Raji (cell line): ENCODE measurements around the gene ID4.

Source experiments
- POLR2A ChIP-seq: IDR thresholded peaks from 2 replicates; pipeline ENCODE4 v1.6.1; 2011; ENCODE audit warnings: low read depth, low read length, control low read depth; ENCODE audit not compliant: insufficient read depth

The ID4 gene

GRCh38 chr6:19866985-19867627 lies 29.9 kb downstream of the ID4 start:
- no peak for TF ChIP-seq POLR2A

GRCh38 chr6:19869464-19869863 lies 32.3 kb downstream of the ID4 start:
- no peak for TF ChIP-seq POLR2A

GRCh38 chr6:19870322-19870721 lies 33.2 kb downstream of the ID4 start:
- no peak for TF ChIP-seq POLR2A

- TF ChIP-seq POLR2A: no peak
These were observed 35.9 kb downstream of the ID4 start for GRCh38 chr6:19873031-19873430.

GRCh38 chr6:19876672-19877071 lies 39.5 kb downstream of the ID4 start:
- TF ChIP-seq POLR2A: no peak

- no peak for TF ChIP-seq POLR2A
These were observed 42.5 kb downstream of the ID4 start for GRCh38 chr6:19879663-19880062.

DNA sequence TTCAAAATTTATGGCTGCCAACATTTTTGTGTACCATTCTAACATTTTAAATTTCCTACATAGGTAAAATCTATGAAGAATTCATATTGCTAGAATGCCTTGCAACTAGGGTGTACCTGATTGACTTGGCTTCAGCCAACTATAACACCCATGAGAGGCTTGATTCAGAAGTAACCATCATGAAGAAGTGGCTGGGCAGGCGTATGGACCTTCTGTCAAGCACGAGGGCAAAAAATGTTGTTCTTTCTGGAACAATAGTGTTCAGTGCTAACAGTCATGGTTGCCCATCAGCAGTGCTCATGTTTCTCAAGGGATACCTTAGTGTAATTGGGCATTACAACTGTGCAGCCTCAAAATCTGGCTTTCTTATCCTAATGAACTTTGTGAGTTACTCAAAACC lies 42.9 kb downstream of the ID4 start:
- TF ChIP-seq POLR2A: no peak

GRCh38 chr6:19891451-19891850 lies 54.3 kb downstream of the ID4 start:
- TF ChIP-seq POLR2A: no peak
